ENCODE measurements around the gene C10orf53. TPM values are rescaled to one million over a fixed set of nuclear protein-coding genes. Genes with fewer than 3 reads are reported as not detected.

Gene C10orf53
- total RNA-seq, 1 donor = not detected

GRCh38 chr10:49742683-49743463 lies 63.4 kb downstream of the C10orf53 start:
- TF ChIP-seq CTCF (IDR thresholded peaks at IDR 0.05; ENCODE audit: insufficient read depth, low read length) = no peak
- no peak overlapping the region for H3K4me3 ChIP-seq (ENCODE audit: low read depth, low read length)
- DNase-seq (ENCODE audit: low read depth) = no peak

- H3K4me3 ChIP-seq (ENCODE audit: low read depth, low read length) = no peak overlapping the region
- no peak for DNase-seq (ENCODE audit: low read depth)
- TF ChIP-seq CTCF (IDR thresholded peaks at IDR 0.05; ENCODE audit: insufficient read depth, low read length) = no peak
Observed at GRCh38 chr10:49743464-49744075, 64.1 kb downstream of the C10orf53 start.

GRCh38 chr10:49744091-49744685 lies 64.7 kb downstream of the C10orf53 start:
- no peak for TF ChIP-seq CTCF (IDR thresholded peaks at IDR 0.05; ENCODE audit: insufficient read depth, low read length)
- DNase-seq (ENCODE audit: low read depth) = no peak
- no peak overlapping the region for H3K4me3 ChIP-seq (ENCODE audit: low read depth, low read length)

- TF ChIP-seq CTCF (IDR thresholded peaks at IDR 0.05; ENCODE audit: insufficient read depth, low read length) = no peak
- DNase-seq (ENCODE audit: low read depth) = no peak
Observed at GRCh38 chr10:49744924-49745605, 65.6 kb downstream of the C10orf53 start.

GRCh38 chr10:49745756-49746155 lies 66.3 kb downstream of the C10orf53 start:
- no peak overlapping the region for H3K4me3 ChIP-seq (ENCODE audit: low read depth, low read length)
- DNase-seq (ENCODE audit: low read depth) = no peak
- no peak for TF ChIP-seq CTCF (IDR thresholded peaks at IDR 0.05; ENCODE audit: insufficient read depth, low read length)

More at GRCh38 chr10:49744924-49745605, 65.6 kb downstream of the C10orf53 start:
- H3K4me3 ChIP-seq (ENCODE audit: low read depth, low read length) = no peak overlapping the region

- TF ChIP-seq CTCF (IDR thresholded peaks at IDR 0.05; ENCODE audit: insufficient read depth, low read length) = no peak
- no peak for DNase-seq (ENCODE audit: low read depth)
- H3K4me3 ChIP-seq (ENCODE audit: low read depth, low read length) = no peak overlapping the region
Observed at GRCh38 chr10:49746626-49747302, 67.3 kb downstream of the C10orf53 start.
